CD4-positive, alpha-beta T cell (primary cell): ENCODE results near the gene NARS2. TPM values are rescaled to one million over a fixed set of nuclear protein-coding genes. Genes with fewer than 3 reads are reported as not detected.

Experiments
- ATAC-seq: fragments of 200-7000 bp; cut with Tn5 transposase; one replicate; pipeline ENCODE4 v1.10.0; 2022; ENCODE audit warnings: mild to moderate bottlenecking; ENCODE audit not compliant: poor library complexity
- CTCF ChIA-PET: fragments of 350-600 bp; sonication (Branson Sonifier 250); formaldehyde crosslinking; loops from one replicate; lab custom pipeline; 2021; ENCODE audit warnings: antibody characterized with exemption, inconsistent platforms; lab: Charles Lee
- POLR2A ChIA-PET: fragments of 350-600 bp; sonication (Branson Sonifier 250); formaldehyde crosslinking; loops from one replicate; lab custom pipeline; 2021; ENCODE audit warnings: antibody characterized with exemption, inconsistent platforms; lab: Charles Lee
- DNase-seq, 14 experiments: peaks; one replicate each; pipeline ENCODE4 v3.0.0-alpha.2; 2013 to 2020; ENCODE audit warnings: mixed read lengths in 2 of 14
- H3K27ac ChIP-seq, 2 donors: one replicate each; pipeline versions ENCODE4 v1.5.1 to v1.7.0; 2013; ENCODE audit warnings: low read length in 2 of 2, low read depth in 1 of 2, mild to moderate bottlenecking in 1 of 2
- H3K27me3 ChIP-seq, 2 experiments: 1 replicate in 1 of 2; 2 replicates in 1 of 2; pipeline versions ENCODE4 v1.6.1 to v1.7.0; 2013; ENCODE audit warnings: low read length in 2 of 2, control low read depth in 1 of 2, mild to moderate bottlenecking in 1 of 2, moderate library complexity in 1 of 2; ENCODE audit not compliant: insufficient read depth in 2 of 2, control insufficient read depth in 1 of 2
- H3K36me3 ChIP-seq: one replicate; pipeline ENCODE4 v1.6.1; 2013; ENCODE audit warnings: low read length, control low read depth; ENCODE audit not compliant: insufficient read depth
- H3K4me1 ChIP-seq: one replicate; pipeline ENCODE4 v1.6.1; 2013; ENCODE audit warnings: low read length, control low read depth; ENCODE audit not compliant: insufficient read depth
- H3K4me3 ChIP-seq: one replicate; pipeline ENCODE4 v1.5.1; 2013; ENCODE audit warnings: mild to moderate bottlenecking, low read length, moderate library complexity
- H3K9me3 ChIP-seq, 2 experiments: 1 replicate in 1 of 2; 2 replicates in 1 of 2; pipeline versions ENCODE4 v1.6.1 to v1.7.0; 2013; ENCODE audit warnings: low read length in 2 of 2, mild to moderate bottlenecking in 2 of 2, control low read depth in 1 of 2, moderate library complexity in 1 of 2; ENCODE audit not compliant: control insufficient read depth in 1 of 2, insufficient read depth in 1 of 2
- H3K27ac Mint-ChIP-seq: one replicate; pipeline ENCODE4 v1.8.0; 2020; ENCODE audit warnings: mixed read lengths
- H3K27me3 Mint-ChIP-seq: one replicate; pipeline ENCODE4 v1.8.0; 2021; ENCODE audit warnings: mixed read lengths
- H3K36me3 Mint-ChIP-seq: one replicate; pipeline ENCODE4 v1.8.0; 2021; ENCODE audit warnings: low read depth, mixed read lengths
- H3K4me1 Mint-ChIP-seq: one replicate; pipeline ENCODE4 v1.8.0; 2021; ENCODE audit warnings: low read depth, mixed read lengths
- H3K4me3 Mint-ChIP-seq: one replicate; pipeline ENCODE4 v1.8.0; 2020; ENCODE audit warnings: mild to moderate bottlenecking, mixed read lengths
- H3K9me3 Mint-ChIP-seq: one replicate; pipeline ENCODE4 v1.8.0; 2020; ENCODE audit warnings: mixed read lengths
- intact Hi-C, 2 experiments: fragments of 100-400 bp; cut with DNase I in 1 of 2; cut with micrococcal nuclease in 1 of 2; formaldehyde crosslinking; loops; one replicate each; pipeline versions ENCODE4 v1.15.1 to v1.9.0; 2023 to 2025; cut with DNase I, micrococcal nuclease
- total RNA-seq, 174 experiments: library from RNA in 2 of 174; stranded (reverse) in 2 of 174; gene quantifications; one replicate each; pipeline ENCODE4 v1.2.3 and lab custom pipeline; 2021 to 2026
- TF ChIP-seq, protein P1 (sequence below): fragments of 200-600 bp; IDR thresholded peaks from one replicate; pipeline ENCODE4 v1.8.0; 2022; ENCODE audit warnings: antibody characterized with exemption, mild to moderate bottlenecking

The NARS2 gene
- total RNA-seq, 2 experiments from 2014 or later, result 8.7 to 9.3 TPM

DNA sequence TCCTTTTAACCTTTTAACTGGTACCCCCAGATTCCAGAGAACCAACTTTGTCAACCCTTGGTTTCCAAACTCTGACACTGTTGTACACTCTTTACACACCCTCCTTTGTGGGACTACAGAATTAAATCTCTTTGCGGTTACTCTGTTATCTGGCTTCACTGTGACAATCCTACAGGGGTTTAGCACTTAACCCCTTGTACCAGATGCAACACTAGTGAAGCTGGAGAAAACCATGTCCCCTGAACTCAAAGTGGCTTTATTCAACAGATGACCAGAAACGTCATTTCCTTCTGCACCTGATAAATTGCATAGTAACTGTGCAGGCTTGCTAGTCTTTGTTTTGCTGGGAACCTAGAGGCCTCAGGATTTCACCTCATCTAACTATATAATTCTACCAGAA lies 151.4 kb downstream of the NARS2 start:
- Histone ChIP-seq H3K4me1 (peaks cover 18% of the 10 kb centered on the region), H3K36me3 (no peaks in the 10 kb centered on the region), H3K27ac (no peak overlapping the region), H3K4me3 (no peak overlapping the region), H3K27me3 (peaks cover 0 to 5% of the 10 kb centered on the region in 2 experiments), H3K9me3 (no peaks in the 10 kb centered on the region)
- DNase-seq, result no peak
- Mint-ChIP-seq H3K27me3 (peaks cover 34% of the 10 kb centered on the region), H3K4me1 (peaks cover 11% of the 10 kb centered on the region), H3K9me3 (no peaks in the 10 kb centered on the region), H3K27ac (no peak overlapping the region), H3K36me3 (peaks cover under 1% of the 10 kb centered on the region), H3K4me3 (no peak overlapping the region)
- no peak for ATAC-seq
- CTCF ChIA-PET, result no interaction called here
- intact Hi-C loops, result no loop called here
- TF ChIP-seq, protein P1, sequence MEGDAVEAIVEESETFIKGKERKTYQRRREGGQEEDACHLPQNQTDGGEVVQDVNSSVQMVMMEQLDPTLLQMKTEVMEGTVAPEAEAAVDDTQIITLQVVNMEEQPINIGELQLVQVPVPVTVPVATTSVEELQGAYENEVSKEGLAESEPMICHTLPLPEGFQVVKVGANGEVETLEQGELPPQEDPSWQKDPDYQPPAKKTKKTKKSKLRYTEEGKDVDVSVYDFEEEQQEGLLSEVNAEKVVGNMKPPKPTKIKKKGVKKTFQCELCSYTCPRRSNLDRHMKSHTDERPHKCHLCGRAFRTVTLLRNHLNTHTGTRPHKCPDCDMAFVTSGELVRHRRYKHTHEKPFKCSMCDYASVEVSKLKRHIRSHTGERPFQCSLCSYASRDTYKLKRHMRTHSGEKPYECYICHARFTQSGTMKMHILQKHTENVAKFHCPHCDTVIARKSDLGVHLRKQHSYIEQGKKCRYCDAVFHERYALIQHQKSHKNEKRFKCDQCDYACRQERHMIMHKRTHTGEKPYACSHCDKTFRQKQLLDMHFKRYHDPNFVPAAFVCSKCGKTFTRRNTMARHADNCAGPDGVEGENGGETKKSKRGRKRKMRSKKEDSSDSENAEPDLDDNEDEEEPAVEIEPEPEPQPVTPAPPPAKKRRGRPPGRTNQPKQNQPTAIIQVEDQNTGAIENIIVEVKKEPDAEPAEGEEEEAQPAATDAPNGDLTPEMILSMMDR, result no peak
- POLR2A ChIA-PET, result no interaction called here

DNA sequence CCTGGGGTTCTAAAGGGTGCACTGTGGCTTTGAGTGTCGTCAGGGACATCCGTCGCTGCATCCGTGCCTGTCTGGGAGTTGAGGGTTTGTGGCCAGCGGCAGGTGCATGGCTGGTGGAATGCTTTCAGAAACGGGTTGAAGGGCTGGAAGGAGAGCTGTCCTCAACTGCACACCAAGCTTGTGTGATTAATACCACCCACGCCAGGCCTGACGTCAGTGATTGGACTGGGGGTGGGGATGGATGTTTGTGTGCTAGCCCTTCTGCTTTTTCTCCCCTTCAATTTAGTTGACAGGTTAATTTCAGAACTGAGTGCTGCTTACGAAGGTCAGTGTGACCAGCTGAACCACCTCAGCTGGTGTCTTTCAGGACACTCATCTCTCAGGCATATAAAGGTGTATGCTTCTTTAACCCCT lies 153.9 kb downstream of the NARS2 start:
- Mint-ChIP-seq H3K4me1 (peaks cover 22% of the 10 kb centered on the region), H3K4me3 (peak overlapping the region; percentile 18), H3K36me3 (peaks cover 8% of the 10 kb centered on the region), H3K27ac (no peak overlapping the region), H3K27me3 (peaks cover 35% of the 10 kb centered on the region), H3K9me3 (no peaks in the 10 kb centered on the region)
- intact Hi-C loops, result no loop called here
- H3K36me3 ChIP-seq, result no peaks in the 10 kb centered on the region
- peaks cover 33% of the 10 kb centered on the region for H3K4me1 ChIP-seq
- CTCF ChIA-PET, result interaction anchor here (1.0 kb wide), 1 partner anchor 144 kb away, joined by 3 read pairs; no protein-coding TSS in a partner anchor
- ATAC-seq (no peak), DNase-seq (peak in 4 of 14 experiments; percentile 7 to 72 (median 42))
- peaks cover 0 to 5% of the 10 kb centered on the region in 2 experiments for H3K27me3 ChIP-seq
- TF ChIP-seq, protein P1, result no peak
- no peak overlapping the region for H3K27ac ChIP-seq
- no peak overlapping the region for H3K4me3 ChIP-seq
- H3K9me3 ChIP-seq, result no peaks in the 10 kb centered on the region
- POLR2A ChIA-PET, result no interaction called here

DNA sequence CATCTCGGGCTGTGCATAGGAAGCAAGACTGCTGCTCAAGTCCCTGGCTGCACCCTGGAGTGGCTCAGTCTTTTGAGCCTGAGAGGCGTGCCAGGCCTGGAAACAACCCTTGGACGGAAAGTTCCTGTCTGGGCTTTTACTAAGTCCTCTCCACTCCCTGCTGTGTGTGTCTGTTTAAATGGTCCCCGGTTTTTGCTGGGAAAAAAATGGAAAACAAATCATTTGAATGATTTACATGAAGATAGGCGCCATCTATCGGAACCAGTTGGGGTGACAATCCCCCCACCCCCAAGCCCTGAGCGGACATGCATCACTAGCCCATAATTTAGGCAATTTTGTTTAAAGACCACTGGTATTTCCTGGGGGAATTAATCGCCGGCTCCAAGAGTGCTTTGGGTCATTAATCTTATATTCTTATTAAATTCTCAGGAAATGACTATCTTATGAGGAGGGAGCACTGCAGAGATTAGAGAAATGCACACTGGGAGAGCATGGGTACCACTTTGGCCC lies 154.4 kb downstream of the NARS2 start:
- H3K27me3 Mint-ChIP-seq, result peaks cover 35% of the 10 kb centered on the region
- no peak overlapping the region for H3K27ac Mint-ChIP-seq
- Histone ChIP-seq H3K9me3 (no peaks in the 10 kb centered on the region), H3K4me1 (peaks cover 33% of the 10 kb centered on the region), H3K36me3 (no peaks in the 10 kb centered on the region), H3K27ac (no peak overlapping the region), H3K27me3 (peaks cover 0 to 5% of the 10 kb centered on the region in 2 experiments), H3K4me3 (no peak overlapping the region)
- no peaks in the 10 kb centered on the region for H3K9me3 Mint-ChIP-seq
- peaks cover 8% of the 10 kb centered on the region for H3K36me3 Mint-ChIP-seq
- intact Hi-C loops, result no loop called here
- TF ChIP-seq, protein P1, result peak; percentile 81
- ATAC-seq, result no peak
- DNase-seq, result peak; percentile 25 to 72 (median 38)
- ChIA-PET CTCF (interaction anchor here (0.6 to 1.0 kb wide), 2 partner anchors 48 to 144 kb away, joined by 3 read pairs; no protein-coding TSS in a partner anchor), POLR2A (no interaction called here)
- peak overlapping the region; percentile 83 for H3K4me3 Mint-ChIP-seq
- H3K4me1 Mint-ChIP-seq, result peaks cover 22% of the 10 kb centered on the region
